GM21367 (cell line): ENCODE measurements around the gene ATF5.
A peak's percentile ranks its signal among the peaks of the same experiment; 100 is the strongest.

Source experiments
- ATAC-seq: cut with Tn5 transposase; IDR thresholded peaks from one replicate; pipeline ENCODE4 v1.9.1; 2021; ENCODE audit not compliant: unreplicated experiment

Gene ATF5

DNA sequence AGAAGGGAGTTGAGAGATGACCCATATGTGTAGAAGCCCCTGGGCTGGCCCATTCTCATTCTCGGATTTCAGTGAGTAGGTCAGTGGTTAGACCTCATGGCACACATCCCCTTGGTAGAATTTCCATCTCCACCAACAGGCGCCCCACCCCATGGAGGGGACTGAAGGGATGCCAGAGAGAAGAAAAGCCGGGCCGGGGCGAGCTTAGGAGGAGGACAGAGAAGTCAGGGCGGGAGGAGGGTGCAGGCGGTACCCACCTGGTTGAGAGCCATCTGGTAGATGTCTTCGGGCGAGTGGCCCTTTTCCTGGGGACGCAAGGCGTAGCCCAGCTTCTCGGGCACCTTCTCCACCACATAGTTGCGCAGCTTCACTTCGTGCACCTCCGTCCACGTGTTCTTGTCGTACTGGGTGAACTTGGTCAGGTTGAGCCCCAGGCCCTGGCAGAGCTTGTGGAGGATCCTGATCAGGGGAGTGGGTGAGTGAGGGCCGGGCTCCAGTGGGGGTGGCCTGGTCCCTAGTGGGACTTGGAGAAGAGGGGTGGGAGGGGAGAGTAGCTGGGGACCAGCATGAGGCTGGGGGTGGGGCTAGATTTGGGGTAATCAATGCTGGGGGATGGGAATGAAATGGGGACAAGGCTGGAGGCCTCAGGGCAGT lies 34.9 kb upstream of the ATF5 start:
- no peak for ATAC-seq

DNA sequence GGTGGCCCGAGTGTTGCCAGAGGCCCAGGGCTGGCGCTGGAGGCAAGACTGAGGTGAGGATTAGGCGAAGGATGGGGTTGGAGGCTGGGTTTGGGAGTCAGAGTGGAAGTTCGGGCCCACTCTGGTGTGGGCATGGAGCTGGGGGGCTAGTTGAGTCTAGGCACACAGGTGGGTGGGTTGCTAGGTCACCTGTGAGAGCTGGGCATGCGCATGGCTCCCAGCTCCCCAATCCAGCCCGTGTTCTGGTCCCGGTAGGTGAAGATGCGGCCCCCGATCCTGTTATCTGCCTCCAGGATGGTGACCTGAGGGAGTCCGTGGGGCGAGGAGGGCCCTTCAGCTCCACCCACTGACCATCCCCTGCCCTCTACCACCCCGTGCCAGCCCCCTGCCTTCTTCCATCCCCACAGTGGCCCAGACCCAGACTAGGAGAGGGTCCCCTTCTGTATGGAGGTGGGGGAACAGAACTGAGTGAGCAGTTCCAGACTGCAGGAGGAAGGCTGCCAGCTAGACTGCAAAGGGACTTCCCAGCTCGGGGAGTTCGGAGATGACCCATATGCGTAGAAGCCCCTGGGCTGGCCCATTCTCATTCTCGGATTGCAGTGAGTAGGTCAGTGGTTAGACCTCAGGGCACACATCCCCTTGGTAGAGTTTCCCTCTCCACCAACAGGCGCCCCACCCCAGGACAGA lies 34.0 kb upstream of the ATF5 start:
- ATAC-seq, result no peak

DNA sequence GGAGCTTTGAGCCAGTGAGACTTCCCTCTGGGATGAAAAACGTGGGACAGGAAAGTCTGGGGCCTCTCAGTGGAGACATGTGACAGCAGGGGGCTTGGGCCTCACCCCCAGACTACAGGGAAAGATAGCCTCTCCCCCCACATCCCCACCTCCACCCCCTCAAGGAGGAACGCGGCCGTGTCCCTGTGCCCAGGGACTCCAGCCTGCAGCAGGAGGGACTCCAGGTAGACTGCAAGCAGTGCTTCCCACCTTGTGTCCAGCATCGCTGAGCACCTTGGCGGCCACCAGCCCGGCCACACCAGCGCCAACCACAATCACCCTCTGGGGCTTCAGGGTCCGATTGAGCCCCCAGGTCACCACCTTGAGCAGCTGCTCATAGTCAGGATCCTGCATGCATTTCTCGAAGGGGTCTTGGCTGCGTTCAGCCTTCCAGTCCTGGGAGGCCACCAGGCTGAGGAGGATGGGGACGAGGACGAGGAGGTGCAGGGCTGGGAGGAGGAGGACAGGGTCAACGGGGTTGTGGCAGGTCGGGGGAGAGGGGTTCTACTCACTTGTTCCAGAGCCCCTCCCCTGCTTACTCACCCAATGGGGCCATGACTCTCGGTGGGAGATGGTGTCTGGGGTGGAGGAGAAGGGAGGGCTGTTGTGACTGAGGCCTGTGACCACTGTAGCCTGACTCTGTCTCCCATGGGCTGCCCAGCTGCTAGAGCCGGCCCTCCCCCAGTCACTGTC lies 33.3 kb upstream of the ATF5 start:
- no peak for ATAC-seq

DNA sequence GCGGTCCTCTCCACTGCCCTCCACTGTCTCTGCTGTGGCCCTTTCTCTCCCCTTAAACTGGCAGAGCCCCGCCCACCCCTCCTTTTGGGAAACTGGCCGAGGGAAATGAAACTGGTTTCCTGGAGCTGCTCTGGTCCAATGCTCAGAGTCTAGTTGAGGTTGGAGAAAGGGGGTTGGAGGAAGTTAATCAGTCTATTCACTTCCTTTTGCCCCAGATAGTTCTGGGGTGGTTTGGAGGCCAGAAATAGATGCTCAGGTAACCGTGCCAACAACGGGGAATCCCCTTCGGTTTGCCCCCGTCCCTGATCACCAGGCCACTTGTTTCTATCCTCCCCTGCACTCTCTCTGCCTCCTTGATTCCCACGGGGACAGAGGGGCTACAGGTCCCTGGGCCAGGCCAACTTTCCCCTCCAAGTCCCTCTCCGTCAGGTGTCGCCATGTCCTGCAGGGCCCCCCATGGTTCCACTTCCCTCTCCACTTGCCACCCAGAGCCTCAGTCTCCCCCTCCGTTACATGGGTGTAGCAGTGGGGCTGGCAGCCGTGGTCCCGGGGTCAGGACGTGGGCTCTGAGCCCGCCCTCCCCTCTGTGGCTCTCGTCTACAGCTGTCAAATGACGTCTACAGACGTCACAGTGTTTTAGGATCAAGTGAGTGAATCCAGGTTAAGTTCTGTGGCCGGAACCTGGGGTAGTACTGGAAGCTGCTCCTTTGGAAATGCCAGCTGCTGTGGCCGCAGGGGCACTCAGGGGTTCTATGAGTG lies 32.0 kb upstream of the ATF5 start, which contains the start of gene IL4I1:
IL4I1 (minus strand) TSS at position 25 of the 759 bp plus-strand sequence. CDS start 727 bp downstream, outside the sequence.
- peak; percentile 52 for ATAC-seq

DNA sequence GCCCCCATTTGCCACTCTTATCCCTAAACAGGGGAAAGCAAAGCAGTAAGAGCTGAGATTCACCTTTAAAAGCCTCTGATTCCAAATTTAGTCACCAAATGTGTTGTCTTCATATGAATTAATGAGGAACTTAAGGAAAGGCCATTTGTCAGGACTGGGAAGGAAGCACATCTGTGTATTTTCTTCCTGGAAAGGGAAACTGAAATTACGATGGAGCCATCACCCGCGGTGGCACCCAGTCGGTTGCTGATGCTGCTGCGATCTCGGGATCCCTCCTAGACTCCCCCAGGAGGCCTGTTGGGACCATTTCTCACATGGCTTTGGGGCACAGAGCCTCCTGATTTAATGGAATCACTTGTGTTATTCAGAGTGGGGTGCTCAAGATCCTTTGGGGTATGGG lies 24.9 kb upstream of the ATF5 start:
- no peak for ATAC-seq

DNA sequence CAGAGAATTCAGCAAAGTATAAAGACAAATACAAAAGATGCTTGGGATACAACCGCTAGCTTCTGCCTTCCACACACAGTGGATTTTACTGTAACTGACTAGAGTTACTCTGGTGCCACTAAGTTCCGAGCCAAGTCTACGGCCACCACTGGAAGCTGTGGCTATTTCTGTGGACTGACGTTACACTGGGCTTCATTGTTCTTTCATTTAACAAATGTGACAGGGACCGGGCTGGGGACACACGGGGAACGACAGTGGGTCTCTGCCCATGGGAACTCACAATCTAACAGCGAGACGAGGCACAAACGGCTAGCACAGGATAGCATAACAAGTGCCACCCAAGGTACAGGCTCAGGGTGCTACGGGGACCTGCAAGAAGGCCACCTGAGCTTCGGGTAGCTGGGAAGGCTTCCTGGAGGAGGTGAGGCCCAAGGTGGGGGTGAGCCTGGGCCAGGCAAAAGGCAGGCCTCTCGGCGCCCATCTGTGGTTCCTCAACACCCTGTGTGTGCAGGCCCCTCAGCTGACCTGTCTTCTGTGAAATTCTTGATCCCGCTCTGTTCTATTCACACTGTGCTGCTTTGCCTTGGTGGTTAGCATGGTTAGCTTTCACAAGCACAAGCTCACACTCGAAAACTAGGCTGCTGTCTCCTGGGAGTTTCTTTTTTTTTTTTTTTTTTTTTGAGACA lies 22.0 kb upstream of the ATF5 start:
- ATAC-seq, result no peak

DNA sequence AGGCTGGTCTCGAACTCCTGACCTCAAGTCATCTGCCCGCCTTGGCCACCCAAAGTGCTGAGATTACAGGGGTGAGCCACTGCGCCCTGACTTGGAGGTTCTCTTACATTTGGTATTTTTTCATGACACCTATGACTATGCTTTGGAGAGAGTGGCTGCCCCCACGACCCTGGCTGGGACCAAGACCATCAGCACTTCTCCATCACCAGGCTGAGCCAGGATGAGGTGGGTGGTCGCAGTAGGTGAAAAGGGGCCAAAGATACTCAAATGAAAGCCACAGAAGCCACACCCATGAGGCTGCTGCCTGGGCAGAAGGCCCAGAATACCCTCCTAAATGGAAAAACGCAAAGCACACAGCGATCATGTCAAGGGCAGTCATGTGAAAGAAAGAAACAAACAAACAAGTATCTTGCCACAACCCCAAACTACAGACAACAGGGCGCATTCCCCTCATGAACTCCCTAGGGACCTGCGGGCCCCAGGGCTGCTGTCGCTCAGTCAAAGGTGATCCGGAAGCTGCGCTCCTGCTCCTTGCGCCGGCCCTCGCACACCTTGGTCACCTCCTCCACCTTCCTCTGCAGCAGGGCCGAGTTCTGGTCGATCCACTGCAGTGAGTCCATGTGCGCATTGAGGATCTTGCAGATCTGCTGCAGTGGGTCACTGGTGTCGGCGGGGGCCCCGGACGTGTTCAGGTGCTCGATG lies 21.1 kb upstream of the ATF5 start:
- ATAC-seq, result no peak

DNA sequence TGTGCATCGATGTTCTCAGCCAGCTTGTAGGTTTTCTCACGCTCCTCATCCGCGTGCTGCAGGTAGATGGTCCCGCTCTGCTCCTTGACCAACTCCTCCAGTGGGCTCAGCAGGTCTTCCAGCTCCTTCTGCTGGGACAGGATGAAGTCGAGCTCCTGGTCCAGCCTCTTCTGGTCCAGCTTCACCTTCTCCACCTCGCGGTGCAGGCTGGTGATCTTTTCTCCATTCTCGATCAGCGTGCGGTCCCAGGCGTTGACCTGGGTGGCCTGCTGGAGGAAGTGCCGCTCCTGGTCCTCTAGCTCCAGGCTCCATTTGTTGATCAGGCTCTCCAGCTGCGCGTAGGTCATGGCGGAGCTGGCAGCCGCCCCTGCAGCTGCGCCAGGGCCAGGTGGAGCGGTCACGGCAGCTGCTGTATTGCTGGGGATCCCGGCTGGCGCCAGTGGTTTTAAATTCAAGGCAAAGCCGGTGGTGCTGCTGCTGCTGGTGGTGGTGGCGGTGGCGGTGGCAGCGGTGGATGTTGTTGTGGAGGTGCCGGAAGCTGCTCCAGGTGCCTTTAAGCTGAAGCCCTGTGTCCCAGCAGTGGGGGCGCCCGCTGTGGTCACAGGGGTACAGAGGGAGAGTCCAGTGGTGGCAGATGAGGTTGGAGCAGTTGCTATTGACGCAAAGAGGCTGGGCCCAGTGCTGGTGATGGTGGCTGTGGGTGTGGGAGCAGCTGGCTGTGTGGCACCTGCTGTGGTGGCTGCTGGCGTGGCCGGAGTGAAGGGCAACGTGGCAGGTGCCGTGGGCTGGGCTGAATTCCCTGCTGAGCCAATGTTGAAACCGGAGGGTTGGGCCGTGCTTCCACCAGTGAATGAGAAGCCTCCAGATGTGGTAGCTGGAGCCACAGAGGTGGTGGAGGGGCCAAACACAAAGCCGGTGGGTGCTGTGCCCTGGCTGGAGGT lies 20.3 kb upstream of the ATF5 start:
- ATAC-seq, result no peak

DNA sequence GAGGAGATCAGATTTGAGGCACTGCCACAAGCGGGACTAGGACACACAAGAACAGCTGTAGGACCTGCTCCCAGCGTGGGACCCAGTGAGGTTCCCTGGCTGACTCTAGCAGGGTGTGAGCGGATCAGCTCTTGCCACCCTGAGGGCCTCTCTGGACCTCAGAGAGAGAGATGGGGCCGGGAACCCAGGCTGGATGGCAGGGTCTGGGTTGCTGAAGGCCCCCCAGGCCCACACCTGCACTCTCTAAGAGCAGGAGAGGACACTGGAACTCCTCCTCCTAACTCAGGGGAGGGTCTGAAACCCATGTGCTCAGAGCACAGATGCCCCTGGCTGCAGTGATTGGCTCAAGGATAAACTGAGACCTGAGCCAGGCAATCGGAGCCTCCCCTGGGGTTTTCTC lies 18.8 kb upstream of the ATF5 start:
- no peak for ATAC-seq

DNA sequence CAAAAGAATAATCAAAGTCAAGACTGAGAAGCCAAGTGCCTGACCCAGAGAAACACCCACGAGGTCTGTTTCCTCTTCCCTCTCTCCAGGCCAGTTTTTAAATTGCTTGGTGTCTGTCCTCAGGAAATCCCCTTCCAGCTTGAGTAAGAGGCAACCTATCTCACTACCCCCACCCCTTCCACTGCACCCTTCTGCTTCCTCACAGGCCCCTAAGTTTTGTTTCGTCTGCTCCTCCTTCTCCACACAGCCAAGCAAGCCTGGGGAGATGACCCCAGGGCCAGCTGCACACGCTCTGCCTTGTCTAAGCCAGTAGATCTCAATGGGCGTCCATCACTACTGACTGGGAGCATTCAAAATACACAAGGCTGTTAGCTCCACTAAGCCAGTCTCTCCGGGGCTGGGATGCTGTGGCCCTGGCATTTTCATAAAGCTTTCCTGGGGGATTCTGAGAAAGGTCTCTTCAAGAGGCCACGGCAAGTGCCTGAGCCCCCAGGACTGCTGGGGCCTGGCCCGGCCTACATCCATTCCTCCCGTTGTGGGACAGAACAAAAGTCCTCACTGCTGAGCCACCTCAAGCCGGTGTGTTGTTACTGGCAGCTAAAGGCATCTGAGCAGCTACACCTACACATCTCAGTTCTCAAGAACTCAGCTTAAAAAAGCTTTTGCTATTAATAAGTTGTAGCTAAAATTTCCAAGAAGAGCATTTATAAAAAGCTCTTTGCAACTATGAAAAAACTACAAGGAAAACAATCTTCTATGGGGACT lies 17.4 kb upstream of the ATF5 start:
- ATAC-seq, result no peak

DNA sequence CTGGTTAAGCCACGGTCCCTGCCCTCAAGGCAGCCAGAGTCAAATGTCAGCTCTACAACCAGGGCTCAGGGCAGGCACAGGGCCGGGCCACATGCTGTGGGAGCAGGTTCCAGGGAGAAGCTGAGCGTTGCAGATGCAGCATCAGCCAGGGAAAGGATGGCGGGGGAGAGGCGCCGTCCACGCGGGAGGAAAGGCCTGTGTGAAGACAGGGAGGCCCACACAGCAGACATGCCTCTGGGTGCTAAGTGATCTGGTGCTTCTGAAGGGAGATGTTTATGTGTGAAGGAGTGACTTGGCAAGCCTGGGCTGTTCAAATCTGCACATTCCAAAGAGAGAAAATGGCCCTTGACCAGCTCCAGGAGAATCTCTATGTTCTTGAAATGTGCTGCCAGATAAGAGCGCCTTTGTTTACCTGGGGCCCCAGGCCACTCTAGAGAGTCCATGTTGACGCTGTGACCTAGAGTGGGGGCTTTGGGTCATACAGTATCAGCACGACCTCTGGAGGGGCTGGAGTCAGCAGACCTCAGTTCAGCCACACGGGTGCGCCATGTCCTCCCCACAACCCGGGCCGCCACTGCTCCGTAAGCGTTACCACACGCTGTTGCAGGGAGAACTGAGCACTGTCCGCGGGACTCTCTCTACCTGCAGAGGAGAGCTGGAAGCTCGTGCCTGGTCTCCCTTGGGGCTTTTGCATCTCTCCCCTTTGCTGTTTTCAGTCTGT lies 15.9 kb upstream of the ATF5 start:
- no peak for ATAC-seq

DNA sequence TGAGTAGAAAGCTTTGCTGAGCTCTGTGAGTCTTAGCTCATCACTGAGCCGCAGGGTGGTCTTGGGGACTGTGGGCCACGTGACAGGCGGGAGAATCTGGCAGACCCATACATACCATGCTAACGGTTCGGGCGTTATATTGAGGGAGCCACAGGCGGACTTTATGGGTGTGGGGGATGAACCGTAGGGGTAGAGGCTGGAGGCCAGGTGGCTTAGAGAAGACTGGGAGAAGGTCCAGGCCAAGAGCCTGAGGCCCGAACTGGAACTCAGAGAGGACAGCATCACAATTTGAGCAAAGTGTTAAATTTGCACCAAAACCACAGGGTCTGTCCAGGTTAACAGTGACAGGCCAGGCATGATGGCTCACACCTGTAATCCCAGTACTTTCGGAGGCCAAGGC lies 15.3 kb upstream of the ATF5 start:
- ATAC-seq, result no peak

DNA sequence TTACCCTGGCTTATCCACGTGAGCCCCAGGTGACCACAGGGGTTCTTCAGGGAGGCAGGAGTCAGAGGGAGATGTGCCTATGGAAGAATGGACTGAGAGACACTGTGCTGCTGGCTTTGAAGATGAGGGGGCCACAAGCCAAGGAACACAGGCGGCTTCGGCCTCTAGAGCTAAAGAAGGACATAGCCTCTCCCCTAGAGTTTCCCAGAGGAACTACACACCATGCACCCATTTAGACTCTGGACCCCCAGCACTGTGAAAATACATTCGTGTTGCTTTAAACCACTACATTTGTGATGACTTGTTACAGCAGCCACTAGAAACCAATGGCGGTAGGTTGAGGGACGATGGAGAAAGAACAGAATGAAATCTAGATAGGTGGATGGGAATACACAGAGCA lies 13.7 kb upstream of the ATF5 start:
- ATAC-seq, result no peak

DNA sequence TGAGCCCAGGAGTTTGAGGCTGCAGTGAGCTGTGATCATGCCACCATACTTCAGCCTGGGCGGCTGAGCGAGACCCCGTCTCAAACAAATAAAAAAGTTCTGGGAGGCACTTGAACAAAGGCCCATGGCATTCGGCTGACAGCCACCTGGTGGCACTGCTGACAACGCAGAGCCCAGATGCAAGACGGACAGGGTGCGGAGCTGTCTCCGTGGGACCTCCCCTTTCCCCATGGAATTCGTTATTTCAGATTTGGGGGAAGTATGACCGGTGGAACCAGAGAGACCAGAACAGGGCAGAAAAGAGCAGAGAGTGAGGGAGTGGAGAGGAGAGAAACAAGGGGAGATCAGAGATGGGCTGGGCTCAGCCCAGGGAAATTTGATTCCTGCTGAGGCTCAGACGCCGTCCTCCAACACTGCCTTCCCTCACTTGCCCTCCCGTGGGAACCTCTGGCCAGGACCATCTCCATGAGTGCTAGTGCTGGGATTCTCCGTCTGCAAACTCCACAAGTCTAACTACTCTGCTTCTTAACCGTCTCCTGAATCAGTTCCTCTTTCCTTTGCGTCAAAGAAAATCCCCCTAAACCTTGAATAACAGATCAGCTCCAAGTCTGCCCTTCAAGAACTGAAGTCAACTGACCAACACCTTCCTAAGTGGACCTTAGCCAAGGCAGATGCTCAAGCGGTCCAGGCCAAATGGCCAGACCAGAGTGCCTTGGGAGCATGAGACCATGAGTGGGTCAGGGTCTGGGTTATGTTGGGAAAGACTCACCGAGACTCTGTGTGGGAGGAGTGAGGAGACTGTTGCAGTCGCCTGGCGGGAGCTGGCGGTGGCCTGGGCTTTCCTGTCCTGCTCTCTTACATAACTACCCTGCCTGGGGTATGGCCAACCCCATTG lies 11.9 kb upstream of the ATF5 start:
- ATAC-seq, result no peak

DNA sequence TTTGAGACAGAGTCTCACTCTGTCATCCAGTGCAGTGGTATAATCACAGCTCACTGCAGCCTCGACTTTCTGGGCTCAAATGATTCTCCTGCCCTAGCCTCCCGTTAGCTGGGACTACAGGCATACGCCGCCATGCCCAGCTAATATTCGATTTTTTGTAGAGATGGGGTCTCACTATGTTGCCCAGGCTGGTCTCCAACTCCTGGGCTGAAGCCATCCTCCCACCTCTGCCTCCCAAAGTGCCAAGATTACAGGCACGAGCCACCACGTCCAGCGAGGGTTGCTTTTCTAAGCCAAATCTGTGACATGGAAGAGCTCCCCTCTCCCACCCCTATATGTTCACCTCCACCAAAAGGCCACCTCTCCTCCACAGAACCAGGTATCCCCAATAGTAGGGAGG lies 10.9 kb upstream of the ATF5 start:
- no peak for ATAC-seq

DNA sequence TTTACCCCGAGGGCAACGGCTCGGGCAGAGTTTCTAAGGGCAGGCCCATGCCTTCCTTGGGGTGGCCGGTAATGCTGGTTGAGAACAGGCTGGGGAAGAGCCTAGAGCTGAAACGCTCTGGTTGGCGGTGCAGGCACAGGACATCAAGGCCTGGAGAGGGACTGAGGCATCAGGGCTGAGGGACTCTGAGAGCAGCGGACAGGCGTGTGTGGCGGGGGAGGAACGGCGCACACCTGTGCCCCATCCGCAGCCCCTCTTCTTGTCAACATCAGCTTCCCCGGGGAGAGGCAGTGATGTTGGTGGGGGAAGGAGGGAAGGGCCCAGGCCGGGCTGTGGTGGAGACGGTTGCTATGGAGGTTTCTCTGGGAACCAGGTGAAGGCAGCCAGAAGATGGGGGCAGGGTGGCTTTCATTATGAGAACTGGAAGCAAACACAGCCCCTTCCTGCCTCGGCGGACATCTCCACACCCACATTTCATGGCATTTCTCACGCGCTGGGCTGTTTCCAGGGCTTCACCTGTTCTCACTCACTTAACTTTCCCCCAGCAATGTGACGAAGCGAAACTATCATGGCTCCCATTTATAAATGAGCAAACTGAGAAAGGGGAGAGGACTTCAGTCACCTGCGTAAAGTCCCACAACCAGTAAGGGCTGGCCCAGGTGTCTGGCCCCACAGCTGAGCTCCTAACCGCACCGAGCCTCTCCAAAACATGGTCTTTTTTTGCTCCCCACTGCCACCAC lies 8.2 kb upstream of the ATF5 start:
- no peak for ATAC-seq
